RWPE2 (cell line): ENCODE data around the gene IHH.

ENCODE experiments used
- ATAC-seq: fragments of 200-7000 bp; cut with Tn5 transposase; 3 replicates; pipeline ENCODE4 v1.9.1; 2021; ENCODE audit warnings: low read depth
- DNase-seq: peaks from one replicate; pipeline ENCODE4 v3.0.0-alpha.2; 2020; ENCODE audit warnings: low spot score
- H3K27ac ChIP-seq: fragments of 450-650 bp; 2 replicates; pipeline ENCODE4 v1.5.1; 2017; ENCODE audit warnings: mild to moderate bottlenecking; ENCODE audit not compliant: poor library complexity, severe bottlenecking
- H3K27me3 ChIP-seq: fragments of 250-450 bp; sonication (Bioruptor Pico); 2 replicates; pipeline ENCODE4 v1.5.1; 2021; ENCODE audit warnings: mild to moderate bottlenecking, moderate library complexity; ENCODE audit not compliant: insufficient read depth, poor library complexity, severe bottlenecking
- H3K36me3 ChIP-seq: fragments of 250-450 bp; sonication (Bioruptor Pico); 2 replicates; pipeline ENCODE4 v1.5.1; 2020; ENCODE audit warnings: low read depth, mild to moderate bottlenecking, moderate library complexity
- H3K4me1 ChIP-seq: fragments of 250-450 bp; sonication (Bioruptor Pico); 2 replicates; pipeline ENCODE4 v1.5.1; 2021; ENCODE audit warnings: mild to moderate bottlenecking, moderate library complexity; ENCODE audit not compliant: insufficient read depth, poor library complexity, severe bottlenecking
- H3K4me3 ChIP-seq: fragments of 250-450 bp; sonication (Bioruptor Pico); 2 replicates; pipeline ENCODE4 v1.5.1; 2021; ENCODE audit warnings: mild to moderate bottlenecking, moderate library complexity; ENCODE audit not compliant: severe bottlenecking
- H3K9me3 ChIP-seq: fragments of 250-450 bp; sonication (Bioruptor Pico); 2 replicates; pipeline ENCODE4 v1.5.1; 2021; ENCODE audit warnings: mild to moderate bottlenecking, moderate library complexity; ENCODE audit not compliant: severe bottlenecking
- TF ChIP-seq, protein P1 (sequence below): fragments of 450-650 bp; IDR thresholded peaks from one replicate; pipeline ENCODE4 v1.5.1; 2017; ENCODE audit warnings: mild to moderate bottlenecking, moderate library complexity; ENCODE audit not compliant: poor library complexity, severe bottlenecking

The IHH gene

DNA sequence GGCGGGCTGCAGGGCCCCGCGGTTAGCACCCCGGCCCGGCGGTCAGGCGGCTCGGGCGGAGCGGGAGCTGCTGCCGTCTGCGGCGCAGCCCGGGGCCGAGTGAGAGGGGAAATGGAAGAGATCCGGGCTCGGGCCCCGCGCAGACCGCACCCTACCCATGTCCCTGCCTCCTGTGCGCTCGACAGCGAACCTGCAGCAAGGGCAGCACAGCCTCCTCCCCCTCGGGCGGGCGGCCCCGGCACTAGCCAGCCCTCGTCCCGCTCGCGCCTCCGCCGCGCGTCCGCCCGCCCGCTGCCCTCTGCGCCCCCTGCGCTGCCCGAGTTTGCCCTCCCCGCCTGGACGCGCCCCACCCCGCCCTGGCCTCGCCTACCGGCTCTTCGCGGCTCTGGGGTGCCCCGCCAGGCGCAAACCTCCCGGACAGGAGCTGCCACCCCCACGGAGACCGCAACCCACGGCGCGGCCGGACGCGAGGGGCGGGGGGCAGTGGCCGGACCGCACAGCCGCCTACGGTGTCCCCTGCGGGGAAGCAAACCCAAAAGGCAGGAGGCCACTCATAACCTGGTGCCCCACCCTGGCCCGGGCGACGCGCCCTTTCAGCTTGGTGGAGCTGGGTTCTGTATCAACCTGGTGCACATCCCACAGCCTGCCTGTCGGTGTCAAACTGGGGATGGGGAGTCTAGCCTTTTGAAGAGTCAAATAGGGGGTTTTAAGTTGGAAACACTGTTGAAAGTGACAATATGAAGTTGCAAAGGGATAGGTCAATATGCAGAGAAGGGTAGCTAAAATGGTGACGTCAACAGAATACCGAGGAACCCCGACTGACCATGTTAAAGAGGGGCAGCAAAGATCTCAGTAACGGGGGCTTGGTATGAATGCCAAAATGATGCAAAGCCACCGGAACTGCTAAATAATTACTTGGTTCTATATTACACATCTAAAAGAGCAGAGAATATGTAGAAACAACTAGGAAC lies at the start of gene IHH:
Gene IHH (minus strand): TSS at position 101 of the 971 bp plus-strand sequence. CDS start 454 bp downstream, outside the sequence.
- H3K27me3 ChIP-seq = peaks cover 71% of the 10 kb centered on the region
- H3K4me3 ChIP-seq = no peak within 1 kb of the TSS
- H3K27ac ChIP-seq = no peak within 1 kb of the TSS
- TF ChIP-seq, protein P1, sequence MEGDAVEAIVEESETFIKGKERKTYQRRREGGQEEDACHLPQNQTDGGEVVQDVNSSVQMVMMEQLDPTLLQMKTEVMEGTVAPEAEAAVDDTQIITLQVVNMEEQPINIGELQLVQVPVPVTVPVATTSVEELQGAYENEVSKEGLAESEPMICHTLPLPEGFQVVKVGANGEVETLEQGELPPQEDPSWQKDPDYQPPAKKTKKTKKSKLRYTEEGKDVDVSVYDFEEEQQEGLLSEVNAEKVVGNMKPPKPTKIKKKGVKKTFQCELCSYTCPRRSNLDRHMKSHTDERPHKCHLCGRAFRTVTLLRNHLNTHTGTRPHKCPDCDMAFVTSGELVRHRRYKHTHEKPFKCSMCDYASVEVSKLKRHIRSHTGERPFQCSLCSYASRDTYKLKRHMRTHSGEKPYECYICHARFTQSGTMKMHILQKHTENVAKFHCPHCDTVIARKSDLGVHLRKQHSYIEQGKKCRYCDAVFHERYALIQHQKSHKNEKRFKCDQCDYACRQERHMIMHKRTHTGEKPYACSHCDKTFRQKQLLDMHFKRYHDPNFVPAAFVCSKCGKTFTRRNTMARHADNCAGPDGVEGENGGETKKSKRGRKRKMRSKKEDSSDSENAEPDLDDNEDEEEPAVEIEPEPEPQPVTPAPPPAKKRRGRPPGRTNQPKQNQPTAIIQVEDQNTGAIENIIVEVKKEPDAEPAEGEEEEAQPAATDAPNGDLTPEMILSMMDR = no peak
- ATAC-seq = peak; percentile 17; the same call in 2 of the 3 replicates
- no peaks in the 10 kb centered on the region for H3K9me3 ChIP-seq
- no peaks in the 10 kb centered on the region for H3K4me1 ChIP-seq
- DNase-seq = no peak
- no peaks in the 10 kb centered on the region for H3K36me3 ChIP-seq

DNA sequence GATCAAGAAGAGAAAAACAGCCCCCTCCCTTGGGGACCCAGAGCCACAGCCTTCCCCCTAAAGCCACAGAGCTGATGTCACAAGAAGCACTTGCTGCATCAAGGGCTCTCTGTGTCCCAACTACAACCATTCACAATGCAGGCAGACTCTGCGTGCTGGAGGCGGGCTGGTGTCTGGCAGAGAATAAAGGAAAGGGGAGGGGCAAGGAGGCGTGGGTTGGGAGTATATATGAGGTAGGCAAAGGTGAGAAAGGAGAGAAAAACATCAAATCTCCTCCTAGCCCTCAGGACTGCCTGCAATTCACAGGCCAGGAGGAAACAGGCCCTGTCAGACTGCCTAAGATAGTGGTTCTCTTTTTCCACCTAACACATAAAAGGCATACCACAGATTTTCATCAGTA lies 48.8 kb upstream of the IHH start:
- H3K27me3 ChIP-seq = no peaks in the 10 kb centered on the region
- no peaks in the 10 kb centered on the region for H3K9me3 ChIP-seq
- DNase-seq (no peak), ATAC-seq (no peak)
- TF ChIP-seq, protein P1 = no peak
- no peak overlapping the region for H3K27ac ChIP-seq
- H3K4me3 ChIP-seq = no peak overlapping the region
- H3K4me1 ChIP-seq = no peaks in the 10 kb centered on the region
- H3K36me3 ChIP-seq = no peaks in the 10 kb centered on the region

DNA sequence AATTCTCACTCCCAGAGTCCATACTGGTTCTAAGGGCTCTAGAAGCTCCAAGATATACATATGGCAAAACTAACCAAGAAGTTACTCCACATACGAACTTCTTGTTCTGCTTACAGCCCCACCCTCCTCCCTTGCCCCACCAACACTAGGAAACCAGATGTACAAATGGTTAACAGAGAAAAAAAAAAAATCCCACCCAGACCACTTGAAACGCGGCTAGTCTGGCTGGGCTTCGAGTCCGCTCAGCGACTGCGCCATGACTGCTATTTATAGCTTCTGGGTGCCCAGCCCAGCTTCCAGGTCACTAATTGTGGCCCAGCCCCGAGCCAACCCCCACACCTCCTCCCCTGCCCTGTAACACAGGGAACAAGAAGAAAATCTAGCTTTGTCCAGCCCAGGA lies 47.0 kb upstream of the IHH start:
- H3K9me3 ChIP-seq = peaks cover 3% of the 10 kb centered on the region
- DNase-seq = no peak
- TF ChIP-seq, protein P1 = no peak
- H3K27me3 ChIP-seq = no peaks in the 10 kb centered on the region
- H3K27ac ChIP-seq = no peak overlapping the region
- no peaks in the 10 kb centered on the region for H3K4me1 ChIP-seq
- H3K4me3 ChIP-seq = no peak overlapping the region
- ATAC-seq = no peak
- no peaks in the 10 kb centered on the region for H3K36me3 ChIP-seq

DNA sequence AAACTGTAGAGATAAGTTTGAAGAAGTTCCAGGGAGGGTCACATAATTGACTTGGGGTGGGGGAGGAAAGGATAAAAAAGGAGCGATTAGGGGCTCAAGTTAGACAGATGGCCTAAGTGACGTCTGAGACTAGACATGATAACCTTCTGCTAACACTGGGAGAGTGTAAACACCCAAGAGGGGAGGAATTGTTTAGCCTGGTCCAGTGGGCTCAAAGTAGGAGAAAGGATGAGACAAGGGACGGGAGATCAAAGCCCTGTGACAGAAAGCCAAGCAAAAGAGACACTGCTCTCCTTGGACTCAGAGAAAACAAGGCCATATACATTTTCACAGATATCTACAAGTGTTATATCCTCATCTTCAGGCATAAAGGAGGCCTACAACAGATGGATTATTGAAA lies 45.5 kb upstream of the IHH start:
- TF ChIP-seq, protein P1 = no peak
- DNase-seq (no peak), ATAC-seq (no peak)
- Histone ChIP-seq H3K9me3 (peaks cover 3% of the 10 kb centered on the region), H3K36me3 (no peaks in the 10 kb centered on the region), H3K27ac (no peak overlapping the region), H3K4me1 (no peaks in the 10 kb centered on the region), H3K27me3 (no peaks in the 10 kb centered on the region), H3K4me3 (no peak overlapping the region)
